Psoas muscle (tissue), 8 donors: Measurements from ENCODE around the gene EEF1G. TPM values are rescaled to one million over a fixed set of nuclear protein-coding genes. Genes with fewer than 3 reads are reported as not detected.
"Not testable (repeated sequence)": the region's sequence is repeated elsewhere in the genome, so short reads cannot be mapped to it uniquely, and the experiment has no call there.

Experiments
- ATAC-seq, 4 donors: fragments of 200-7000 bp; cut with Tn5 transposase; one replicate each; pipeline ENCODE4 v1.9.1; 2020; ENCODE audit warnings: moderate library complexity in 3 of 4, mild to moderate bottlenecking in 2 of 4
- DNase-seq, 2 donors: peaks; one replicate each; pipeline ENCODE4 v3.0.0-alpha.2; 2020
- H3K27ac ChIP-seq: fragments of 200-600 bp; one replicate; pipeline ENCODE4 v1.8.0; 2022
- H3K27me3 ChIP-seq, 3 donors: fragments of 200-600 bp in 1 of 3; one replicate each; pipeline versions ENCODE4 v1.6.1 to v1.8.0; 2013 to 2022; ENCODE audit warnings: low read length in 2 of 3, mild to moderate bottlenecking in 2 of 3, moderate library complexity in 1 of 3; ENCODE audit not compliant: insufficient read depth in 3 of 3
- H3K36me3 ChIP-seq, 2 donors: fragments of 200-600 bp in 1 of 2; one replicate each; pipeline versions ENCODE4 v1.6.1 to v1.8.0; 2013 to 2022; ENCODE audit warnings: low read depth in 1 of 2, mild to moderate bottlenecking in 1 of 2, moderate library complexity in 1 of 2; ENCODE audit not compliant: insufficient read depth in 1 of 2
- H3K4me1 ChIP-seq: fragments of 200-600 bp; one replicate; pipeline ENCODE4 v1.8.0; 2022
- H3K4me3 ChIP-seq: fragments of 200-600 bp; one replicate; pipeline ENCODE4 v1.8.0; 2022; ENCODE audit warnings: mild to moderate bottlenecking
- H3K9me3 ChIP-seq: fragments of 200-600 bp; one replicate; pipeline ENCODE4 v1.8.0; 2022
- WGBS, 3 donors: extraction: QIAGEN DNeasy Blood & Tissue Kit; methylation state at CpG; one replicate each; pipeline versions ENCODE4 v1.1.6 to v1.1.7; 2013; 5-methylcytosine and 5-hydroxymethylcytosine counted together
- intact Hi-C, 2 donors: fragments of 100-400 bp; cut with DNase I; formaldehyde crosslinking; loops; one replicate each; pipeline versions ENCODE4 v1.11.0 to v1.14.2; 2022
- polyA plus RNA-seq, 3 donors: library from polyadenylated mRNA; stranded (reverse); fragments of 200-250 nt; gene quantifications; one replicate each; pipeline ENCODE4 v1.2.3, GENCODE V29; 2013
- total RNA-seq, 4 donors: library from RNA; stranded (reverse); fragmentation: NEBNext Ultra II Directional in 2 of 4; extraction: Animal tissue kit (Norgen Biotek cat#: 25700) in 2 of 4; gene quantifications; one replicate each; pipeline versions ENCODE4 v1.2.1 to v1.2.4, GENCODE V29; 2021 to 2023
- TF ChIP-seq, protein P1 (sequence below): fragments of 200-600 bp; IDR thresholded peaks from one replicate; pipeline ENCODE4 v1.8.0; 2022; ENCODE audit warnings: antibody characterized with exemption
- donor health status: healthy with polysubstance abuse.
- donor health status: DM: no; HTN: no; CAD: no; lungs with moderate emphysema.
- donor health status: Bipolar disorder and iron deficiency.
- donor health status: healthy.
- donor health status: DM: yes; HTN: yes; CAD: no.
- donor health status: DM: no; HTN: no; CAD: no.
- donor health status: DM: no; HTN: no; CAD: no.
- donor health status: DM: yes; HTN: yes; CAD: no.

EEF1G gene
- total and polyA plus RNA-seq, 7 donors, result 1,137 to 2,356 (median 1,690) TPM

- H3K27ac ChIP-seq, result peak within 1 kb of the TSS; percentile 94
- WGBS, 3 donors, result 0% methylated on average over 58 of the region's 58 CpGs
- H3K4me1 ChIP-seq, result peaks cover 27% of the 10 kb centered on the region
- DNase-seq (peak; percentile 94 to 97), ATAC-seq (peak; percentile 93 to 95 (median 94))
- no peaks in the 10 kb centered on the region for H3K27me3 ChIP-seq
- TF ChIP-seq, protein P1, sequence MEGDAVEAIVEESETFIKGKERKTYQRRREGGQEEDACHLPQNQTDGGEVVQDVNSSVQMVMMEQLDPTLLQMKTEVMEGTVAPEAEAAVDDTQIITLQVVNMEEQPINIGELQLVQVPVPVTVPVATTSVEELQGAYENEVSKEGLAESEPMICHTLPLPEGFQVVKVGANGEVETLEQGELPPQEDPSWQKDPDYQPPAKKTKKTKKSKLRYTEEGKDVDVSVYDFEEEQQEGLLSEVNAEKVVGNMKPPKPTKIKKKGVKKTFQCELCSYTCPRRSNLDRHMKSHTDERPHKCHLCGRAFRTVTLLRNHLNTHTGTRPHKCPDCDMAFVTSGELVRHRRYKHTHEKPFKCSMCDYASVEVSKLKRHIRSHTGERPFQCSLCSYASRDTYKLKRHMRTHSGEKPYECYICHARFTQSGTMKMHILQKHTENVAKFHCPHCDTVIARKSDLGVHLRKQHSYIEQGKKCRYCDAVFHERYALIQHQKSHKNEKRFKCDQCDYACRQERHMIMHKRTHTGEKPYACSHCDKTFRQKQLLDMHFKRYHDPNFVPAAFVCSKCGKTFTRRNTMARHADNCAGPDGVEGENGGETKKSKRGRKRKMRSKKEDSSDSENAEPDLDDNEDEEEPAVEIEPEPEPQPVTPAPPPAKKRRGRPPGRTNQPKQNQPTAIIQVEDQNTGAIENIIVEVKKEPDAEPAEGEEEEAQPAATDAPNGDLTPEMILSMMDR, result no peak
- peaks cover 8 to 58% of the 10 kb centered on the region in 2 donors for H3K36me3 ChIP-seq
- no peaks in the 10 kb centered on the region for H3K9me3 ChIP-seq
- intact Hi-C loops, result loop anchor here in 1 of 2 donors (5.0 to 10.0 kb wide), 2 partner anchors 101 to 627 kb away; partner anchors contain the start of gene FTH1
- peak within 1 kb of the TSS; percentile 95 for H3K4me3 ChIP-seq
Measured at GRCh38 chr11:62591448-62592145, 17.9 kb upstream of the EEF1G start, which contains the start of gene TUT1. Gene TUT1, minus strand, starts transcription at chr11:62591523. Its CDS starts 38 bp downstream, at chr11:62591485.

DNA sequence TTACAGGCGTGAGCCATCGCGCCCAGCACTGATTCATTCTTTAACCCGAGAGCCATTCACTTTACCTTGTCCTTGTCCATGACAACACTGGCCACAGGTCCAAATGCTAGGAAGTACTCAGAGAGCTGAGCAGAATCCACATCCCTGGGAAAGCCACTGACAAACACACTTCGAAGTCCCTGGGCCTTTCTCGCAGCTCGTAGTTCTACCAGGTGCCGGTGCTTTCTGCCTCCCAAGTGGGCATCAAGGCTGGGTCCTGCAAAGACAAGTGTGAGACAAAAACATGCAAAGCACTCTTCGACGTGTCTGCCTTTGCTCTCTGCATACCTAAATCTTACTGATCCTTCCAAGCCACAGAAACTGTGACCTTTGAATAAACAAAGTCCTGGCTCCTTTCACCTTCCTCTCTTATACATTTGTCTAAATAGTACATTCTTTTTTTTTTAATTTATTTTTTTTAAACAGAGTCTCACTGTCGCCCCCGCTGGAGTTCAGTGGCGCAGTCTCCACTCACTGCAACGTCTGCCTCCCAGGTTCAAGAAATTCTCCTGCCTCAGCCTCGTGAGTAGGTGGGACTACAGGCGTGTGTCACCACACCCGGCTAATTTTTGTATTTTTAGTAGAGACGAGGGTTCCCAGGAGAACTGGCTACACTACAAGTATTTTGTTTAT, 15.4 kb upstream of the EEF1G start:
- 67 to 68% (median 68%) methylated on average over 18 of the region's 18 CpGs for WGBS, 3 donors
- no peaks in the 10 kb centered on the region for H3K9me3 ChIP-seq
- H3K27me3 ChIP-seq, result no peaks in the 10 kb centered on the region
- DNase-seq (peak in 1 of 2 donors; percentile 35), ATAC-seq (no peak)
- intact Hi-C loops, result no loop called here
- H3K36me3 ChIP-seq, result peaks cover 3 to 57% of the 10 kb centered on the region in 2 donors
- H3K4me3 ChIP-seq, result no peak overlapping the region
- TF ChIP-seq, protein P1, result peak; percentile 8
- peaks cover 27% of the 10 kb centered on the region for H3K4me1 ChIP-seq
- H3K27ac ChIP-seq, result peak overlapping the region; percentile 16

DNA sequence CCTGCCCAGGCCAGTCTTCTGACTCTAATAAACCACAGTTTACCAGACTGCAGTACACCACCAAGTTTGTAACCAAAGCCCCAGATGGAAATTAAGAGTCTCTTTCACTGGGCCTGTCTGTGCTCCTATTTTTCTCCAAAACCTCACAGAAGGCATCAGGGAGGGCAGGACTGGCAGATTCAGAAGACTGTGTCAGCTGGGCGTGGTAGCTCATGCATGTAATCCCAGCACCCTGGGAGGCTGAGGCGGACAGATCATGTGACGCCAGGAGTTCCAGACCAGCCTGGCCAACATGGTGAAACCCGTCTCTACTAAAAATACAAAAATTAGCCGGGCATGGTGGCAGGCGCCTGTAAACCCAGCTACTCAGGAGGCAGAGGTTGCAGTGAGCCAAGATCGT, 11.7 kb upstream of the EEF1G start:
- intact Hi-C loops, H3K4me3 ChIP-seq, H3K9me3 ChIP-seq, H3K27ac ChIP-seq, DNase-seq, ATAC-seq, H3K27me3 ChIP-seq: not testable (repeated sequence)
- 76 to 88% (median 87%) methylated on average over 7 of the region's 7 CpGs for WGBS, 3 donors
- peaks cover 24% of the 10 kb centered on the region for H3K4me1 ChIP-seq
- peaks cover 3 to 80% of the 10 kb centered on the region in 2 donors for H3K36me3 ChIP-seq

DNA sequence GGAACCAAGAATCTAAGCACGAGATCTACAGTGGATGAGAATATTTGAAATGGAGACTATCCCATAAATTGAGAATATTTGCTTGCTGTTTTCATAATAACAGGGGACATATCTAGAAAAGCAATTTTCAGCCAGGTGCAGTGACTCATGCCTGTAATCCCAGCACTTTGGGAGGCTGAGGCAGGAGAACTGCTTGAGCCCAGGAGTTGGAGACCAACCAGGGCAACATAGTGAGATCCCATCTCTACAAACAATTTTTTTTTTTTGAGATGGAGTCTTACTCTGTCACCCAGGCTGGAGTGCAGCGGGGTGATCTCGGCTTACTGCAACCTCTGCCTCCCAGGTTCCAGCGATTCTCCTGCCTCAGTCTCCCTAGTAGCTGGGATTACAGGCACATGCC, 8.0 kb upstream of the EEF1G start:
- intact Hi-C loops, H3K27me3 ChIP-seq, H3K4me3 ChIP-seq, ATAC-seq, H3K9me3 ChIP-seq: not testable (repeated sequence)
- peak in 1 of 2 donors; percentile 12 for DNase-seq
- Histone ChIP-seq H3K27ac (peak overlapping the region; percentile 23), H3K4me1 (peaks cover 21% of the 10 kb centered on the region), H3K36me3 (peaks cover 0 to 91% of the 10 kb centered on the region in 2 donors)
- WGBS, 3 donors, result 94 to 97% (median 96%) methylated on average over 4 of the region's 4 CpGs

DNA sequence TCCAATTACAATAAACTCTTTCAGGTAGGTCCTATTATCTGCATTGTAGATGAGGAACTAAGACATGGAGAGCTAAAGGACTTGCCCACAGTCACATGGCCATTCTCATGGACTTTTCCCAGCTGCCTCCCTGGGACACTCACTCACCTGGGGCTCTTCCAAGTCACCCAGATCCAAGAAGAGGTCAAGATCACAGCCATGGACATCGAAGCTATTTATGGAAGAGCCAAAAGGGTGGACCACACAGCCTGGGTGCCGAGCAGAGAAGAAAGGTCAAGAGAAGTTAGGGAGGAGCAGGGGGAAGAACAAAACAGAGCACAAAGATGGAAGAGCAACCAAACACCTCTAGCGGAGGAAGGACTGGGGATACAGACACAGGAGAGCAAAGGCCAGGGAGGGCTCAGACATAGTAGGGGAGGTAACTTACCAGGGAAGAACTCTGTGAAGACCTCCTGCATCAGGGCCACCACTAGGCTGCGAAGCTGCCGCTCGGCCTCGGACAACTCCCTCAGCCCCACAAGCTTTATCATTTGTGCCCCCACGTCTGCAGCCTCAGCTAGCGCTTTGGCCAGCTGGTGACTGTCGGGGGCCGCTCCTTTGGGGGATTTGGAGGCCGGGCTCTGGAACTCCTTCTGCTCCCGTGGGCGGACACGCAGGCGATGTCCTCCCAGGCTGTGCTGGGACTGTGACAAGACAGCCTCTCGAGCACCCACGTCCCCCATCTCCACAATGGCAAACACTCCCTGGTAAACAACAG, 7.4 kb upstream of the EEF1G start:
- intact Hi-C loops, result no loop called here
- Histone ChIP-seq H3K4me1 (peaks cover 21% of the 10 kb centered on the region), H3K27me3 (no peaks in the 10 kb centered on the region), H3K27ac (peak overlapping the region; percentile 23), H3K36me3 (peaks cover 0 to 91% of the 10 kb centered on the region in 2 donors), H3K9me3 (no peaks in the 10 kb centered on the region), H3K4me3 (no peak overlapping the region)
- ATAC-seq (peak; percentile 53 to 83 (median 68)), DNase-seq (peak in 1 of 2 donors; percentile 54)
- TF ChIP-seq, protein P1, result no peak
- WGBS, 3 donors, result 80 to 81% (median 81%) methylated on average over 18 of the region's 18 CpGs
